Stimulated activated CD8-positive, alpha-beta memory T cell treated with anti-CD3 and anti-CD28 coated beads, Interleukin-12 subunit alpha, Interleukin-12 subunit beta, amount 100 ng/mL, for 1 hour (primary cell): Measurements from ENCODE around the gene SLC22A23.

Experiments
- DNase-seq: peaks from one replicate; pipeline ENCODE4 v3.0.0-alpha.2; 2020; ENCODE audit warnings: low read depth

The SLC22A23 gene

GRCh38 chr6:3369985-3370360 is 86.9 kb downstream of the SLC22A23 start:
- DNase-seq: no peak

- no peak for DNase-seq
Measured at GRCh38 chr6:3368685-3369084, 88.2 kb downstream of the SLC22A23 start.

- DNase-seq: no peak
Measured at GRCh38 chr6:3367630-3368029, 89.2 kb downstream of the SLC22A23 start.

GRCh38 chr6:3366596-3367413 is 90.0 kb downstream of the SLC22A23 start:
- DNase-seq: no peak

GRCh38 chr6:3364391-3364790 is 92.5 kb downstream of the SLC22A23 start:
- DNase-seq: no peak

GRCh38 chr6:3363296-3364025 is 93.4 kb downstream of the SLC22A23 start:
- DNase-seq: no peak

GRCh38 chr6:3361312-3362037 is 95.4 kb downstream of the SLC22A23 start:
- DNase-seq: no peak

GRCh38 chr6:3360727-3361045 is 96.2 kb downstream of the SLC22A23 start:
- no peak for DNase-seq

- no peak for DNase-seq
Measured at GRCh38 chr6:3359973-3360726, 96.7 kb downstream of the SLC22A23 start.

GRCh38 chr6:3359101-3359752 is 97.6 kb downstream of the SLC22A23 start:
- no peak for DNase-seq

- no peak for DNase-seq
Measured at GRCh38 chr6:3358413-3359100, 98.3 kb downstream of the SLC22A23 start.

- no peak for DNase-seq
Measured at GRCh38 chr6:3357678-3358077, 99.2 kb downstream of the SLC22A23 start.

- no peak for DNase-seq
Measured at GRCh38 chr6:3356824-3357420, 99.9 kb downstream of the SLC22A23 start.

- peak; percentile 33 for DNase-seq
Measured at GRCh38 chr6:3356056-3356823, 100.6 kb downstream of the SLC22A23 start.

- DNase-seq: no peak
Measured at GRCh38 chr6:3355358-3356055, 101.3 kb downstream of the SLC22A23 start.

GRCh38 chr6:3355011-3355357 is 101.9 kb downstream of the SLC22A23 start:
- no peak for DNase-seq

GRCh38 chr6:3353939-3354338 is 102.9 kb downstream of the SLC22A23 start:
- no peak for DNase-seq

- no peak for DNase-seq
Measured at GRCh38 chr6:3353213-3353903, 103.5 kb downstream of the SLC22A23 start.

- no peak for DNase-seq
Measured at GRCh38 chr6:3352678-3353077, 104.2 kb downstream of the SLC22A23 start.
